Measurements from ENCODE around the gene RPH3AL.

- TF ChIP-seq SP7 (tag by site-specific recombination; IDR thresholded peaks at IDR 0.05), result no peak
- TF ChIP-seq BCL11A (tag by site-specific recombination; IDR thresholded peaks at IDR 0.05; ENCODE audit: low read depth), result no peak
- TF ChIP-seq, protein P1, sequence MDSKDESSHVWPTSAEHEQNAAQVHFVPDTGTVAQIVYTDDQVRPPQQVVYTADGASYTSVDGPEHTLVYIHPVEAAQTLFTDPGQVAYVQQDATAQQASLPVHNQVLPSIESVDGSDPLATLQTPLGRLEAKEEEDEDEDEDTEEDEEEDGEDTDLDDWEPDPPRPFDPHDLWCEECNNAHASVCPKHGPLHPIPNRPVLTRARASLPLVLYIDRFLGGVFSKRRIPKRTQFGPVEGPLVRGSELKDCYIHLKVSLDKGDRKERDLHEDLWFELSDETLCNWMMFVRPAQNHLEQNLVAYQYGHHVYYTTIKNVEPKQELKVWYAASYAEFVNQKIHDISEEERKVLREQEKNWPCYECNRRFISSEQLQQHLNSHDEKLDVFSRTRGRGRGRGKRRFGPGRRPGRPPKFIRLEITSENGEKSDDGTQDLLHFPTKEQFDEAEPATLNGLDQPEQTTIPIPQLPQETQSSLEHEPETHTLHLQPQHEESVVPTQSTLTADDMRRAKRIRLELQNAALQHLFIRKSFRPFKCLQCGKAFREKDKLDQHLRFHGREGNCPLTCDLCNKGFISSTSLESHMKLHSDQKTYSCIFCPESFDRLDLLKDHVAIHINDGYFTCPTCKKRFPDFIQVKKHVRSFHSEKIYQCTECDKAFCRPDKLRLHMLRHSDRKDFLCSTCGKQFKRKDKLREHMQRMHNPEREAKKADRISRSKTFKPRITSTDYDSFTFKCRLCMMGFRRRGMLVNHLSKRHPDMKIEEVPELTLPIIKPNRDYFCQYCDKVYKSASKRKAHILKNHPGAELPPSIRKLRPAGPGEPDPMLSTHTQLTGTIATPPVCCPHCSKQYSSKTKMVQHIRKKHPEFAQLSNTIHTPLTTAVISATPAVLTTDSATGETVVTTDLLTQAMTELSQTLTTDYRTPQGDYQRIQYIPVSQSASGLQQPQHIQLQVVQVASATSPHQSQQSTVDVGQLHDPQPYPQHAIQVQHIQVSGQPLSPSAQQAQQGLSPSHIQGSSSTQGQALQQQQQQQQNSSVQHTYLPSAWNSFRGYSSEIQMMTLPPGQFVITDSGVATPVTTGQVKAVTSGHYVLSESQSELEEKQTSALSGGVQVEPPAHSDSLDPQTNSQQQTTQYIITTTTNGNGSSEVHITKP (tag by site-specific recombination; IDR thresholded peaks at IDR 0.05), result no peak
- no peak for TF ChIP-seq ZNF549 (tag by site-specific recombination; IDR thresholded peaks at IDR 0.05)
- TF ChIP-seq CTCF (tag by site-specific recombination; IDR thresholded peaks at IDR 0.05), result no peak
- no peak for TF ChIP-seq ZBTB1 (tag by site-specific recombination; IDR thresholded peaks at IDR 0.05)
- no peak for TF ChIP-seq ZNF140 (tag by site-specific recombination; IDR thresholded peaks at IDR 0.05)
- TF ChIP-seq, protein P2, sequence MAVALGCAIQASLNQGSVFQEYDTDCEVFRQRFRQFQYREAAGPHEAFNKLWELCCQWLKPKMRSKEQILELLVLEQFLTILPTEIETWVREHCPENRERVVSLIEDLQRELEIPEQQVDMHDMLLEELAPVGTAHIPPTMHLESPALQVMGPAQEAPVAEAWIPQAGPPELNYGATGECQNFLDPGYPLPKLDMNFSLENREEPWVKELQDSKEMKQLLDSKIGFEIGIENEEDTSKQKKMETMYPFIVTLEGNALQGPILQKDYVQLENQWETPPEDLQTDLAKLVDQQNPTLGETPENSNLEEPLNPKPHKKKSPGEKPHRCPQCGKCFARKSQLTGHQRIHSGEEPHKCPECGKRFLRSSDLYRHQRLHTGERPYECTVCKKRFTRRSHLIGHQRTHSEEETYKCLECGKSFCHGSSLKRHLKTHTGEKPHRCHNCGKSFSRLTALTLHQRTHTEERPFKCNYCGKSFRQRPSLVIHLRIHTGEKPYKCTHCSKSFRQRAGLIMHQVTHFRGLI (tag by site-specific recombination; IDR thresholded peaks at IDR 0.05), result no peak
- no peak for TF ChIP-seq SCRT2 (tag by site-specific recombination; IDR thresholded peaks at IDR 0.05)
- TF ChIP-seq ZNF280C (tag by site-specific recombination; IDR thresholded peaks at IDR 0.05), result no peak
- TF ChIP-seq BCL11B (tag by site-specific recombination; IDR thresholded peaks at IDR 0.05; ENCODE audit: low read depth), result no peak
- TF ChIP-seq ZNF768 (tag by site-specific recombination; IDR thresholded peaks at IDR 0.05), result no peak
- TF ChIP-seq PATZ1 (tag by site-specific recombination; IDR thresholded peaks at IDR 0.05), result no peak
These were observed 13.2 kb downstream of the RPH3AL start for GRCh38 chr17:339193-340061.
